Measurements from ENCODE around the gene CISD1.

The CISD1 gene

DNA sequence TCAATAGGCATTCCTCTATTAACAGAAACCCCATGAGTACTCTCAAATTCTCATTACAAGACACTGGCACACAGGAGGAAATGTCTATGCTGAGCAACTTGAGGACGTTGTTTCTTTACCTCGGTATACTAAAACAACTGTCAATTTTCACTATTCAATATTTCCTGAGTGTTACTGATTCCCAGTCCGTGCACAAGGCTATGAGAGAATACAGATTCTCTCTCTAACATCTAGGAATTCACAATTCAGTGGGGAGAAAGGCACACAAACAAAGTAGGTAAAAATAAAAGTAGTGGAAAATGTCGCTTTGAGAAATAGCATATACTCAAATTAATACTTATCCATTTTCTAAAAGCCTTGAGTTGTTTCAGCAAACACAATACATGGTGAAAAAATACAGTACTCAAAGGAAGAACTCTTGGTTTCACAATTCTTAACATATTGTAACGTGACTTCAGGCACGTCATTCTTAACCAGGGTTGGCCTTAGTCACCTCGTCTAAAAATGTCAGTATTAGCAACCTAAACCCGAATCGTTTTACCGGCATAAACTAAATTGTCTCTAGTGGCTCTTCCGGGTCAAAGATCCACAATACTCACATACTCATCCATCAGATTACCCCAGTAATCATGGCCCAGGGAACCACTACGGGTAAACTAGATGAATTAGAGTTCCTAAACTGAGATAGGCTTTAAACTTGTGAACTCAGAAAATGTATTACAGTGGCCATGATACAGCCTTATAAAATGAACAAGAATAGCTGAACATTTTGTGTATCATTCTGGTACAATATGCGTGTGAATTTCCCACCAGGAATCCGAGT lies 2.7 kb upstream of the CISD1 start:
- DNase-seq (ENCODE audit: low read depth) = no peak

DNA sequence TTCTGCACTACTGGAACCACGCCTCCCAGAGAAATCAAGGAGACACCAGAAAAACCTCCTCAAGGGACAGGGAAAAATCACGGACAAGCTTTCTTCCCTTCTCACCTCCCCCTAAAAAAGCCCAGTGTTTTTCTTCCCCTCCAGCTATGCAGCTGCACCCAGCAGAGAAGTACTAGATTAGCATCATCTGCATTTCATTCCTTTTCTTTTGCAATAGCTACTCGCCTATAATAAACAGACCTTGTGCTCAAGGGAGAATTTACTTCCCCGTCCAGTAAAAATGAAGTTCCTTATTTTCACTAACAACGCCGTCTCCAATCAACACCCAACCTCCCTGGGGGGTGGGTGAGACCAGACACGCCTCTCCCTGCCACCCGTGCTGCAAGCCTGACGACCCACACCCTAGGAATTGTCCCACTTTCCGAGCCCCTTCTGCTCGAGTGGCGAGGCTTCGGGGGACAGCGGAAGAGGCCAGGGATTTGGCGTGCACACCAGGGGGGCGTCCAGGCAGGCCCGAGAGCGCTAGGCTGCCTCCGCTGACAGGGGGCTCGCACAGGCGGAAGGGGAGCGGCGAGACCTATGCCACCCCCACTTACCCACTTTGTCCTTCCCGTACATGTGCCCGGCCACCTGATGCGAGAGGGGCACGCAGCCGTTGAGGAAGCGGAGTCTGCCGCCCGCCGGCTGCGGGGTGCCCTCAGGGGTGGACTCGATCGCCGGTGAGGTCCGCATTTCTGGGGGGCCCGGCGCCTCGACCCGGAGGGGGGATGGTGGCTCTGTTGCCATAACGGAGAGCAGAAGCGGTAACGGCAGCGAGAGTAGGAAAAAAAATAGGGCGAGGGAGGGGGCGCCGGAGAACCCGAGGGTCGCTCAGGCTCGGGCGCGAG lies 1.9 kb upstream of the CISD1 start:
- no peak for DNase-seq (ENCODE audit: low read depth)

DNA sequence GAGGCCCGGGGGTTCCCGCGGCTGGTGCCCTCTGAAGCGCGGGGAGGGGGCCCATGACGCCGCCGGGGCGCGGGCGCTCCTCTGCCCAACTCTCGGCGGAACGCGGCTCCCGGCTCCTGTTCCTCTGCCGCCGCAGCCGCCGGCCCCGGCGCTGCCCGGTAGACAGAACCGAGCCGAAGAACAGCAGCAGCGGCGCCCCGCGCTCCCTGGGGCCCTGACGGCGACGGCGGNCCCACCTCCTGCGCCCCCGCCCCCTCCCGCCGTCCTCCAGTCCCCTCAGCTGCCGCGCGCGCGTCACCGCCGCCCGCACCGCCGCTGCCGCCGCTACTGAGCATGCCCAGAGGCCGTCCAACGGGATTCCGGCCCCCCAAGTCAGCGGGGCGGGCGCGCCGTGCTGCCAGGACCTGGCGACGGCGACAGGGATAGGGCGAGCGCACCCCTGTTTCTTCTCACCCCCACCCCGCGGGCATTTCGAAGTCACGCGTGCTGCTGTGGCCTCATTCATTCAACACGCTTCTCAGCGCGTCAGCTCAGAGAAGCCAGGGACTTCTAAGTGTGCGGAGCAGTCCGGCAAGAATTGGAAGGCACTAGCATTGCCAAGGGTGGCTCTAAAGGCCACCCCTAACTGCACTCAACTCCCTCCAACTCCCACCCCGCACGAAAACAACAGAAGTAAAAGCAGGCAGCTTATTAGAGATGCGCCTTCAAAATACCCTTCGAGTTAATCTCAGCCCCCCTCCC lies 1.1 kb upstream of the CISD1 start, which contains the start of gene IPMK:
IPMK (minus strand) TSS at position 182 of the 741 bp plus-strand sequence. CDS start 283 bp downstream, outside the sequence.
- DNase-seq (ENCODE audit: low read depth) = peak; percentile 95

DNA sequence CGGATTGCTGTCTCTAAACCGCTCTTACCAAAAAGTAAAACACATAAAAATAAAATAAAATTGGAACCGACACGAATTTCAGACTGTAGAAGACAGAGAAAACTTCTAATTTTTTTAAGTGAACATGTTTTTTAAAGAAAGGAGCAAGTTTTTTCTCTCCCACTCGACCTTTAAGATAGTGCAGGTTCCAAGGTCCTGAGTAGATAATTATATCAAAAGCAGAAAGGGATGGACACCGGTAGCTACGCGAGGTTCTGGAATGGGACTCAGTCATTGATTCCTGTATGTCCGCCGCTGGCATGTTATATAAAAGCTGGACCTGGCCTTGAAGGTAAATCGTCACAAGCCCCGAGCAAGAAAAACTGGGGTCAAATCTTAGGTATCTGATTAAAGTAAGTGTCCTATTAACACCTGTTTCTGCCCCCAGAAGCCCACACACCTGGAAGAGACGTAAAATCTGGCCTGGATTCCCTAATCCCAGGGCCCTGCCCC lies 462 bp upstream of the CISD1 start:
- no peak for DNase-seq (ENCODE audit: low read depth)

DNA sequence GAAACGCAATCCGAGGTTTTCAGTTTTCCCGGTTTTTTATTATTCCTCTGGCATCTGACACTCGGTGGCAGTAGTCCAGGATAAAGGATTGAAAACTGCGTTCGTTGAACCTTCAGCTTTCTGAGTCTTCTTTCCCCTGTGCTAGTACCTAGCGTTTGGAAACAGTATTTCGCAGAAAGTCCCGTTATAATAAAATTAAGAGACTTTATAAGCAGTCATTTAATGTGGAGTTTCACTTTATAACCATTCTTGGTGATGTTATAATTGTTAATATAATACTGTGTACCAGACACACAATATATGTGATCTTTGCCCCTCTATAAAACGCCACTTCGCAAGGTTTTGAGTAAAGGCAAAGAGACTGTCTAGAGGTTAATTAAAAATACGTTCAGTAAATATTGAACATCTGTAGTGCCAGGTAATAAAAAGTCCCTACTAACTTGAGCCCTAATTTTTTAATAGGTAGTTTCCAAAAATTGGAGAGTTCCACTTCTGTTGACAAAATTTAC lies 874 bp downstream of the CISD1 start:
- DNase-seq (ENCODE audit: low read depth) = no peak

DNA sequence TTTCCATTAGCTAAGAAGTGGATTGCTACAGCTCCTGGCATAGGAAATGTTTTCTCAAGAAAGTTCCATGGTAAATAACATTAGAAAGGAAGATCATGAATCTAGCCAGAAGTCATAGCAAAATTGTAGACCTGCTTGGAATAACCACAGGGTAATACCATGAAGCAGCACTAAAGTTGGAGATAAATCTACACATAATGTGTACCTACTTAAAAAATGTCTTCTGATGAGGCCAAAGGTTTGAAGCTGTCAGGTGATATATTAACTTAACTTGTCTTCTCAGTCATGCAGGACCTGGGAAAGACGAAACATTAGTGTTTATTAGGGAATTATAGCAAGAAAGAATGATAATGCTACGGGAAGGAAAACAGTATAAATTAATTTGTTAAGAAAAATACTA lies 6.3 kb downstream of the CISD1 start:
- DNase-seq (ENCODE audit: low read depth) = no peak

DNA sequence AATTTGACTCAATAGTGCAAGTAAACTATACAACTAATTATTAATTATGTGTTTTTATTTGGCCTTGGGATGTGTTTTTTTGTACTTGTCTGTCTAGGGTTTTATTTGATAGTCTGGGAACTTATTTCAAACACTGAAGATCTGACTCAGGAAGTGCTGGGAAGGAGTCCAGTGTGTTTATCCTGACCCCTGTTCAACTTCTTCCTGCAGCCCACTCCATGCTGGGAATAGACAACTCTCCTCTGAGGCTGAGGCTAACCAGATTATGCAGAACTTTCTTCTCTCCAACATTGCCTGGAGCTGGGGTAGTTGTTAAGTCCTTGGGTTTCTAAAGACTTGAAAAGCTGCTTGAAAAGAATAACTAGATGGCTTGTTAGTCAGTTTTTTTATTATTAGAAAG lies 6.9 kb downstream of the CISD1 start:
- no peak for DNase-seq (ENCODE audit: low read depth)

DNA sequence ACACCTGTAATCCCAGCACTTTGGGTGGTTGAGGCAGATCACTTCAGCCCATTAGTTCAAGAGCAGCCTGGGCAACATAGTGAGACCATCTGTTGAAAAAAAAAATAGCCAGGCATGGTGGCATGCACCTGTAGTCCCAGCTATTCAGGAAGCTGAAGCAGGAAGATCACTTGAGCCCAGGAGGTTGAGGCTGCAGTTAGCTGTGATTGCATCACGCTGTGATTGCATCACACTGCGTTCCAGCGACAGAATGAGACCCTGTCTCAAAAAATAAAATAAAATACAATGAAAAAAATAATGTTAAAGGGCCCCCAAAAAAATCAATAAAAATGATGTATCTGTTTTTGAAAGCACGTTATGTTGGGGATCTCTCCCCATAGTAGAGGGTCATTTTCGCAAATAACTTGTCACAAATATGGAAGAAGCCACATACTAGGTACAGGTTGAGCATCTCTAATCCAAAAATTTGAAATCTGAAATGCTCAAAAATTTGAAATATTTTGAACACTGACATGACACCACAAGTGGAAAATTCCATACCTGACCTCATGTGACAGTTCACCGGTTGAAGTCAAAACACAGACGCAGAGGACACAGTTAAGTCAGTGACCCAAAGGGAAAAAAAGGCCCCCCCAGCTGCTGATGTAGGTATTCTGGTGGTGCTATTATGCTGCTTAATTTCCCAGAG lies 9.5 kb downstream of the CISD1 start:
- DNase-seq (ENCODE audit: low read depth) = no peak

DNA sequence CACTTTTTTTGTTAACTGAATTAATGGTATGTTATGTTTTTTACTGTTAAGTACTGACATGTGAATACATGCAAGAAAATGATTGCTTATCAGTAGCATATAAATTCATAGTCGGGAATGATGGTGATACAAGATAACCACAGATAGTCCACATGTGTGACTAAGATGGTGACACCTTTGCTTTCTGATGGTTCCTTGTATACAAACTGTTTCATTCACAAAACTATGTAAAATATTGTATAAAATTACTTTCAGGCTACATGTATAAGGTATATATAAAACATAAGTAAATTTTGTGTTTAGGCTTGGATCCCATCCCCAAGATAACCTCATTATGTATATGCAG lies 10.0 kb downstream of the CISD1 start:
- no peak for DNase-seq (ENCODE audit: low read depth)

DNA sequence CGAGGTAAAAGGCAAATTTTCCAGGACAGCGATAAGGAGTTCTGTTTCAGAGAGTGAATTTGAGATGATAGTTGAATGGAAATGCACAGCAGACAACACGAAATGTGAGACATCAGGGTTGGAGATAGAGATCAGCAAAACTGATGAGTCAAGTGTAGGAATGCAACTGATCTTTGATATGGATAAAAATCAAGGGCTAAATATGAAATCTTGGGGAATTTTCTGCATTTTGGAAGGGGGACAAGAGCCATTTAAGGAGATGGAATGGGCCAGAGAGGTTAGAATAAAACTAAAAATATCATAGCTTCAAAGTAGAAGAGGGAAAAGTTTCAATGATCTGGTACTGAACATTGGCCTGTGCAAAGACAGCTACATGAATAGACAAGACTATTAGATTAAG lies 11.5 kb downstream of the CISD1 start:
- no peak for DNase-seq (ENCODE audit: low read depth)

DNA sequence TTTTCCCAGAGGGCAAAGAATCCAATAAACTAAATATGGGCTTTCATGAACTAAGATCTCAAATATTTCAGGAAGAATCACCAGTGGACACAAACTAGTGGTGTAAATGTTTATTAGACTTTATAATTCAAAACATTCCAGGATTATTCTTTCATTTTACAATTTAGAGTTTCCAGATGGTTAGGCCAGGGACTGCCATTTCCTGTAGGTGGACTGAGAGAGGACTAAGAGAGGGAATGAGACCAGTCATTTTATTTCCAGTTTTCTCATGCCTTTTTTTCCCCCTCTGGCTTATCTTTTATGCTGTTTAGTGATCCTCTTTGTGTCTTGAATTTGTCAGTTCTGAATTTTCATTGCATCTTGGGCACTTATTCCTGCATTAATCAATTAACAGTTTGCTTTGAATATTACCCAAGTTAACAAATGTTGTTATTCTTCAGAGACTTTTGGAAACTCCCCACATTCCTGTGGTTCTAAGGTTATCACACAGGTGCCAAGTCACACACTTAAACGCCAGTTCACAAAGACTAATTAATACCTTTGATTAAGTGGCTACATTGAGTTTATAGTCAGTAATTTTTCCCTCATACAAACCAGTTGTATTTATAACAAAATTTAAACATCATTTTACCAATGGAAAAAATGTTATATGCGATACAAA lies 12.3 kb downstream of the CISD1 start:
- DNase-seq (ENCODE audit: low read depth) = no peak

DNA sequence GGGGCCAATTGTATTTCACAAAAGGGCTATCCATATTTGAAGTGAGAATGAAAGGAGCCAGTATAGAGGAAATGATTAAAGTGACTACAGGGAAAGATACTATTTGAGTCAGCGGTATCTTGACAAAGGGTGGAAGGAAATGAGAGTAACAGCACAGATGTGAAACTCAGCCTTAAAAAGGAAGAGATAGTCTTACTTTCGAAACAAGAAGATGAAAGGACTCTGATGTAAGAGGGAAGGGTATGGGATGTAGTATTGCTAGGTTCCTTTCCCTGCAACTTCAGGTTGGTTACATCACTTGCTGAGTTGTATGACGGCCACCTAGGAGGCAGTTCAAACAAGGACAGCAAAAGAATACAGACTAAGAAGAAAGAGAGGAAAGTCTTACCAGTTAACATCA lies 13.7 kb downstream of the CISD1 start:
- DNase-seq (ENCODE audit: low read depth) = no peak

DNA sequence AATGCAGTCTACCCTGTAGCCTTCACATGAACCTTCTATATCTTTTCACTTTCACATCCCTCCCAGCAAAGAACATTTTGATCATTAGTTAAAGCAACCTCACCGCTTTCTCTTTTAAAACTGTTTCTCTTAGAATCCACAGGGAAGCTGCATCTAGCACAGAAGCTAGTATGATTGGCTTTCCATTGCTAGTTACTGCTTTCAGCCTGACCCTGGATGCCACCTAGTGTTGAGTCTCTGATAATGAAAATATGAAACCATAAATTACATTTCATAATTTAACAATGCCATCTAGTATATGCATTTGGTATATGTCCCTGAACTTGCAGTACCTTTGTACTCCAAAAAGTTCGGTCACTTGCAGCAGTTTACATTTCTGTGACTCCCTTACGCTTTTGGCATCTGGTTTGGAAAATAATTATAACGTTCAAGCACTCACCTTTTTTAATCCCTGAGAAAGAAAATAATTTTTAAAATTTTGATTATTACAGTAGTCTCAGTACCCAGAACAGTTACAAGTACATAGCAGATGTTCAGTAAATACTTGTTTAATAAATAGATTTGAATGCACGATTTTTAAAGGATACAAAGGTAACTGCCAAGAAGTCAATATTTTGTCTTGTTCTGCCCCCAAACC lies 22.7 kb downstream of the CISD1 start:
- DNase-seq (ENCODE audit: low read depth) = no peak

DNA sequence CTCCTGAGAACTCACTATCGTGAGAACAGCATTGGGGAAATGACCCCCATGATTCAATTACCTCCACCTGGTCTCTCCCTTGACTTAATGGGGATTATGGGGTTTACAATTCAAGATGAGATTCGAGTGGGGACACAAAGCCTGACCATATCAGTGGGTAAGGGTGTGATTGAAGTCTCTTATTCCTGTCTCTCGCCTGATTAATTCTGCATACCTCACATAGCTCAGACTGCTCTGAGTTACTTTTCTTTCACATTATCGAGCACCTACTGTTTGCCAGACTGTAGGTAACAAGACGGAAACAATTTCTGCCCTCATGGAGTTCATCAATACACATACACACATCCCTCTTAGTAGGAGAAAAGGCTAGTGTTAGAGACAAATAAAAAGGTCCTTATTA lies 25.0 kb downstream of the CISD1 start:
- no peak for DNase-seq (ENCODE audit: low read depth)

DNA sequence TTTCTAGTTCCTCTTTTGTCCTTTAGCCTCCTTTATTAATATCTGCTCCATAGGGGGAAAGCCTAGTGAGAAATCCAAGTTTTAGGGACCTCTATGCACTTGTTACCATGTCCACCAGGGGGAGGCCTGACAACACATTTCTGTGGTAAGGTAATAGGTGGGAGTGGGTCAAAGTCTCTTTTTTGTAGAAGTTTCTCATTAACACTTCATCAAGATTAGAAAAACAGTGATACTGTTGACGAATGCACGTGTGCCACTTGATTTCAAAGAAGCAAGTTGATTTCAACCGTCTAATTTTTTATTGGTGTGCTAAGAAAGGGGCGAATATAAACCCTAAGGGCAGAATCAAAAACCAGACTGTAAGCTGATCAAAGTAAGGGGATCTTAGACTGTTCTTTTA lies 30.6 kb downstream of the CISD1 start:
- DNase-seq (ENCODE audit: low read depth) = peak; percentile 38

DNA sequence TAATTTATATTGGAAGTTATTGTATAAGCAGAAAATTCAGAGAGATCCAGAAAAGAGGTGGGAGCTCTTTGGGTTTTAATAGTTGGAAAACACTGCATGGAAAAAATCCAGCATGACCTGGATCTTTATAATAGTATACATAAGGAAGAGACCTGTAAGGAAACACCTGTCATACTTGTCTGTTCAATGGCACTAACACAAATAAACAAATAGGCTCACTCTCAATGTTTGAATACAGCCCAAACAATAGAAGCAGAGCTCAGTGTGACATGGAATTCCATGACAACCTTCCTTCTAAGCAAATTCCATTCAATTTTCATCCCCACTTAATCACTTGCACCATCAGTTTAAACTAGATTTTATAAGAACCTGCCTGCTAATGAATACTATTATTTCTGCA lies 31.7 kb downstream of the CISD1 start:
- DNase-seq (ENCODE audit: low read depth) = no peak

DNA sequence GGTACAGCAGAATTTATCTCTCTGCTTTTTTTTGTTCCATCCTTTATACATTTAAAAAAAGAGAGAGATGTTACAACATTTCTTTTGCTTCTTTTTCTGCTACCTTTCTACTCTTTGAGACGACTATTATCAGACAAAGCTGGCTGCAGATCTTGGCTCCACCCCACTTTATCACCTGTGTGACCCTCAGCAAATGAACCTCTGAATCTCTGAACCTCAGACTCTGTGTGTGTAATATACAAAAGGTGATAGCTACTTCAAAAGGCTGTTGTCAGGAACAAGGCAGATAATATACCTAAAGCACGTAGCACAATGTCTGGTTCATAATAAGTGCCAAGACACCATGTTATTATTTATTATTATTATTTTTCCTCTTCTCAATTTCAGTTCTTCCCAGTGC lies 33.3 kb downstream of the CISD1 start:
- DNase-seq (ENCODE audit: low read depth) = no peak

DNA sequence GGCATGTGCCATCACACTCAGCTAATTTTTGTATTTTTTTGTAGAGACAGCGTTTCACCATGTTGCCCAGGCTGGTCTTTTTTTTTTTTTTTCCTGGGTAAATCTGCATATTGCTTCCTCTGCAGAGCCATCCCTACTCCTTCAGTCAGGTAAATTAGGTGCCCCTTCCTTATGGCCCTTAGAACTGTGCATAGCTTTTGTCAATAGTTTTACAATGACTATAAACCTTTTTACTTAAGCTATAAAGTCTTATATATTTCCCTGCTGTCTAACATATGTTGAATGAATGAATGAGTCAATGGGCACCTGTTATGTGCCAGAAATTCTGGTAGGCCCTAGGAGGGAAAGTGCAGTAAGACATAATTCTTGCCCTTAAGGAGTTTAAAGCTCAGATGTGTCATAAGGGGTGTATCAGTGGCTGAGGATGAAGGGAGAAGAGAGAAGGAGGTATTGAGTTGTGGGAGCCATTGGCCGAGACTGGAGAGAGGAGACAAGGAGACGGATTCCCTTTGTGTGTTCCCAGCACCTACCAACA lies 35.2 kb downstream of the CISD1 start:
- DNase-seq (ENCODE audit: low read depth) = no peak

DNA sequence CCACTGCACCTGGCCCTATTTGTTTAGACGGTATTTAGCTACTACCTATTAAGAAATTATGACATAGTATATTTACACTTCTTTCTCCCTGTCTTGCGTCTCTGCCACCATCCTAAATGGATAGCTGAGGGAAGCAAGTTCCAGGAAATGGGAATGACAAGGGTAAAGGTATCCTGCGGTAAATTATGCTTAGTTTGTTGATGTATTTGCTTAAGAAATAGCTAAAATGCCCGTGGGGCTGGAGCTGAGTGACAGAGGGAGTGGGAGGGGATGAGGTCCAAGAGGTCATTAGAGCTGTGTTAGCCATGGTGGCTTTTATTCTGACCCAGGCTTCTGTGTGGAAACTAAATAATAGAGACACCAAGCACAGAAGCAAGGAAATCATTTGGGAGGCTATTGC lies 36.9 kb downstream of the CISD1 start:
- DNase-seq (ENCODE audit: low read depth) = no peak

DNA sequence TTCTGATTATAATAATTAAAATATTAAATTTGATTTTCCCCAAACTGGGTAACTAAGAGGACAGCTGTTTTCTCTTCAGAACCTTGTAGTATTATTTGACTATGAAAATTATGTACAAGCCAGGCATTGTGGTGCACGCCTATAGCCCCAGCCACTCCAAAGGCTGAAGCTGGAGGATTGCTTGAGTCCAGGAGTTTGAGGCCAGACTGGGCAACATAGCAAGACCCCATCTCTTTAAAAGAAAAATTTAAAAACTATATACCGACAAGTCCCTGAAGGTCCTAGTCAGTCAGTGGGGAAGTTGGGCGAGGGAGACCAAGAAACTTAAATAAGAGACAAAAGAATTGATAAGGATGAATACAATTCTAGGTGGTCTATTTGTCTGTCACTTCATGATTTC lies 38.7 kb downstream of the CISD1 start:
- DNase-seq (ENCODE audit: low read depth) = no peak

Data from stimulated activated CD8-positive, alpha-beta memory T cell treated with anti-CD3 and anti-CD28 coated beads, Interleukin-4, amount 100 ng/mL, for 24 hours (primary cell).